ENCODE measurements around the gene PLA2G4E.

The PLA2G4E gene

GRCh38 chr15:42038401-42038800 lies 17.6 kb upstream of the PLA2G4E start:
- no peak for TF ChIP-seq CTCF (conservative IDR thresholded peaks at IDR 0.05; ENCODE audit: low read depth, low read length)
- no peak for DNase-seq (ENCODE audit: low read depth)
- no peak overlapping the region for H3K4me3 ChIP-seq (ENCODE audit: low read length)

- no peak for TF ChIP-seq CTCF (conservative IDR thresholded peaks at IDR 0.05; ENCODE audit: low read depth, low read length)
- no peak for DNase-seq (ENCODE audit: low read depth)
- H3K4me3 ChIP-seq (ENCODE audit: low read length) = no peak overlapping the region
Observed at GRCh38 chr15:42037656-42038055, 16.8 kb upstream of the PLA2G4E start.

- TF ChIP-seq CTCF (conservative IDR thresholded peaks at IDR 0.05; ENCODE audit: low read depth, low read length) = no peak
- H3K4me3 ChIP-seq (ENCODE audit: low read length) = no peak overlapping the region
- DNase-seq (ENCODE audit: low read depth) = no peak
Observed at GRCh38 chr15:42036966-42037365, 16.1 kb upstream of the PLA2G4E start.

GRCh38 chr15:42036112-42036905 lies 15.5 kb upstream of the PLA2G4E start:
- H3K4me3 ChIP-seq (ENCODE audit: low read length) = no peak overlapping the region
- TF ChIP-seq CTCF (conservative IDR thresholded peaks at IDR 0.05; ENCODE audit: low read depth, low read length) = no peak

GRCh38 chr15:42035435-42035761 lies 14.6 kb upstream of the PLA2G4E start:
- no peak overlapping the region for H3K4me3 ChIP-seq (ENCODE audit: low read length)
- TF ChIP-seq CTCF (conservative IDR thresholded peaks at IDR 0.05; ENCODE audit: low read depth, low read length) = no peak
- DNase-seq (ENCODE audit: low read depth) = no peak

More at GRCh38 chr15:42036112-42036905, 15.5 kb upstream of the PLA2G4E start:
- DNase-seq (ENCODE audit: low read depth) = no peak

GRCh38 chr15:42034628-42035434 lies 14.0 kb upstream of the PLA2G4E start:
- no peak for DNase-seq (ENCODE audit: low read depth)
- no peak overlapping the region for H3K4me3 ChIP-seq (ENCODE audit: low read length)
- no peak for TF ChIP-seq CTCF (conservative IDR thresholded peaks at IDR 0.05; ENCODE audit: low read depth, low read length)
